Stimulated activated CD4-positive, alpha-beta T cell treated with anti-CD3 and anti-CD28 coated beads, Interleukin-4, amount 100 ng/mL, for 24 hours (primary cell): ENCODE results near the gene MCUB.

Experiments
- DNase-seq: peaks from one replicate; pipeline ENCODE4 v3.0.0-alpha.2; 2020

The MCUB gene

DNA sequence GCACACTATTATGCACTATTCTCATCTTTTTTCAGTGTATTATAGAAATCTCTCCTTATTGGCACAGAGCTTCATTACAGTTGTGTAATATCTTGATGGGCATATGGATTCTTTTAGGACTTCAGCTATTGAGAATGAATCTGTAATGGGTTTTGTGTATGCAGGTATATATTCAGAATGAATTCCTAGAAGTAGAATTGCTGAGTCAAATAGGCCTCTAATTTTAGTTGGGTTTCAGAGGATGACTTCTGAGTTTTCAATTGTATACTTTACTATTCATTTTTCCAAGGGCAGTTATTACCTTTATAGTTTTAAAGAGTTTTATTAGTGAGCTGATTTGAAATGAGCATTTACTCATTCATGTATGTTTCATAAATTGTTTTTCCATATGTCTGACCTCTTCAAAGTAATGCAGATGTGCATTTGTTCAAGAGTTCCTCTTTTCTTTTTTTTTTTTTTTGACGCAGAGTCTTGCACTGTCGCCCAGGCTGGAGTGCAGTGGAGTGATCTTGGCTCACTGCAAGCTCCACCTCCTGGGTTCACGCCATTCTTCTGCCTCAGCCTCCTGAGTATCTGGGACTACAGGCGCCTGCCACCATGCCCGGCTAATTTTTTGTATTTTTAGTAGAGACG, 123.7 kb downstream of the MCUB start:
- DNase-seq: no peak

DNA sequence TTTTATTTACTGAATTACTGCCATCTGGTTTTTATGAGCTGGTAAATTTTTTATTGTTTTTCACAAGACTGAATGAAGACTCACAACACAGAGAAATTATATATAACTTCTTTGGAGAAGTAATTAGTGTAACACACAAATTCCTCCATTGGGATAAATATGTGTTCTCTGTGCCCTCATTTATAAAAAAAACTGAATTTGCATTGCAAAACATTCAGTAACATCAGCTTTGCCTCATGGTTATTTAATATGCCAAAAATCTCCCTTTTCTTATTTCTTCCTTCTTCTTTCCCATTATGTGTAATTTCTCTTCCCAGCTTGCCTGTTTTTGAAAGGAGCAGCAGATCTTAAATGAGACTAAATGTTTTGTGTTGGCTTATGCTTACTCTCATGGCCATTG, 124.7 kb downstream of the MCUB start:
- DNase-seq: no peak

DNA sequence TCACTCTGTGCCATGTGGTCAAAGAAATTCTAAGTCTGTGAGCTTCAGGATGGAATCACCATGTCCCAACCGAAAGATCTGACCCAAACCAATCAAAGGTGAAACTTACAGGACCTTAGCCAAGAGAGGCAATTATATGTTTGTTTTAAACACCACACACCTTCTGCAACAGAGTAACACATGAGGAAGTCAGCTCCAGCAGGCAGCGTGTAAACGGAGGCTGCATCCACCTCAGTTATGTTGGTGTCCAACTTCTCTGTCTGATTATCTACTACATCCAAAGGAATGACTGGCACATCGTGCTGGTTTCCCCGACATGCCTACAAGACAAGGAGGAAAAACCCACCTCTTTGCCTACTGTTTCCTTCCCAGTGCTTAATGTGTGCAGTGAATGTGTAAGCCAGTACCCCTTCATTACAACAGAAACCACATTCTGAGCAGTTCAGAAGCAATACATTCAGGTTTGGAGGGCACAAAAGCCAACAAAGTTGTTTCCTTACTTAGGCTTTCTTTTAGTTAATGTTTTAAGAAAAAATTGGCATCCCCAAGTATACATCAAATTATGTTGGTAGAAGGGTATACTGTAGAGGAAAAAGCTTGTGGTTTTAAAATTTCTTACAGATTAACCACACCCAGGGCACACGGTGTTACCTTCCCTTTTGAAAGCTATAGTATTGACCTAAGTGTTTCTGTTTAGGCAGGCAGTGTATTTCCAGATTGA, 130.8 kb downstream of the MCUB start:
- DNase-seq: no peak

- no peak for DNase-seq
Observed at GRCh38 chr4:109691411-109691920, 131.4 kb downstream of the MCUB start.

DNA sequence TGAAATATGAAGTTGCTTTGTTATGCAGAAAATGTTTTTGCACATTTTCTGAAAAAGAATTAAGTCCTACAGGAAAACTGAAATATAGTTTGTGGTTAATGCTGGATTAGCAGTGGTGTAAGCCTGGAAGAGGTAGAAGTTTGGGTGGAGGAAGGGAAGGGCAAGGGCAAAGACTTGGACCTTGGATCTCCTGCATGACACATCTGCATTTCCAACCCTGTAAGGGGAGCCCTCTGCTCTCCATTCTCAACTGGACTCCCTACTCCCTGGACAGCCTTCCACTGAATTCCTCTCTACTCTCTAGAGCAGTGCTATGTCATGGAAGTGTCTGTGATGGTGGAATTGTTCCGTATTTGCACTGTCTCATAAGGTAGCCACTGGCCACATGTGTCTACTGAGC, 138.6 kb downstream of the MCUB start:
- DNase-seq: no peak

DNA sequence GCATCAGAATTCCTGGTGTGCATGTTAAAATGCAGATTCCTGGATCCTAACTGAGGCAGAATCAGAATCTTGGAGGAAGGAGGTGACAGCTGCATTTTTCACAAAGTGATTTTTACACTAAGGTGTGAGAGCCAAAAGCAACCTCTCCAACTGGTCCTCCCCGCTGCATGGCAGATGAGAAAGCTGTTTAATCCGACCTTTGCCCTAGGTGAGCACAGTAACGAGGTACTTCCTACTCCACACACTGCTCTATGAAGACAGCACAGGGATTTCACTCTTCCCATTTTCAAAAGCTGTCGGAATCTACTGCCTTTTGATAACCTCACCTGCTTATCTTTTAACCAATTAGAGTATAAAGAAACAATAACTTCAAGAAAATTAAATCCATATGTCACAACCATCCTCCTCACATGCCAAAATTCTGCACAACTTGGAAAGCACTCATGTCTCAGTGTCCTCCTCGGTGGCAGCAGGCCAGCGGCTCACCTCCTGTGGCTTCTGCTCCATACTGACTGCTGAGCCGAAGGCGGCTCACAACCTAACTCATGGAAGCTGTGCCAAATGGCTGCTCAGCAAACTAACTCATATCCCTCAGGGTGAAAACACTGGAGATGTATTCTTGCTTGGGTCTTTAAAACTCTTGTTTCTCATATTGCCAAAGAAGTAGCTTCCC, 139.6 kb downstream of the MCUB start:
- DNase-seq: no peak

DNA sequence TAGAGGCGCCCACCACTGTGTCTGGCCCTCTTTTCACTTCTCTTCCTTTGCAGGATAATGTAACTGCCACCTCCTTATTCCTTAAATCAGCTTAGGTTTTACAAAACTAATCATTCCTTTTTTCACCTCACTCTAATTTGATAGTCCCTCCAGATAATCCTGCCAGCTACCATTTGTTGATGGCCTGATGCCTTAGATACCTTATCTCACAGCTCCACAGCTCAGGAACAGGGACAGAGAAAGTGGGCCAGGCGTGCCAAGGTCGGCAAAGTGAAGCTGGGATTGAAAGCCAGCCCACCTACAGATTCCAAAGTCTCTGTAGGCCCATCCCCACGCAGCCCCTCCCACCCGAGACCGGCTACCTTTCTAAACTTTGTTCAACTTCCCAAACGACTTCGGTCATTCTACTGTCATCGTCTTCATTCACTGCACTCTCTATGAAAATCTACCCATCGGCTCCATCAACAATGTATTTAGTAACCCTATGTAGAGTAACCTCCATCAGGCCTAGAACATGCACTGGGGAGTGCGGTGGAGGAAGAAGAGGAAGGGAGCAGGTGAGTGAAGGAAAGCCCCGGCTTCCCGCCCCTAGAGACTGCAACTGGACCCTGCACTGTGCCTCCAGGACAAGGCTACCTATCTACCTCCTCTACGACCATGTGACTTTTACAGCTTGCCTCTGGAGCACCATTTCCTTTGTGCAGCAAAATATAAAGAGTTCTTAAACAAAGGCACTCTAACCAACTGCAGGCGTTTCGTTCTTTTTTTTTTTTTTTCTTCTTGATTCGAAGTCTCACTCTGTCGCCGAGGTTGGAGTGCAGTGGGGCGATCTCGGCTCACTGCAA, 141.7 kb downstream of the MCUB start:
- no peak for DNase-seq

- peak; percentile 64 for DNase-seq
Observed at GRCh38 chr4:109702950-109703663, 143.1 kb downstream of the MCUB start, which contains the start of gene CASP6. Gene CASP6, minus strand, starts transcription at chr4:109703445. Its CDS starts 50 bp downstream, at chr4:109703395.

GRCh38 chr4:109703664-109704361, 143.8 kb downstream of the MCUB start:
- no peak for DNase-seq

GRCh38 chr4:109708435-109708834, 148.4 kb downstream of the MCUB start:
- no peak for DNase-seq

GRCh38 chr4:109708990-109709389, 148.9 kb downstream of the MCUB start:
- no peak for DNase-seq

DNA sequence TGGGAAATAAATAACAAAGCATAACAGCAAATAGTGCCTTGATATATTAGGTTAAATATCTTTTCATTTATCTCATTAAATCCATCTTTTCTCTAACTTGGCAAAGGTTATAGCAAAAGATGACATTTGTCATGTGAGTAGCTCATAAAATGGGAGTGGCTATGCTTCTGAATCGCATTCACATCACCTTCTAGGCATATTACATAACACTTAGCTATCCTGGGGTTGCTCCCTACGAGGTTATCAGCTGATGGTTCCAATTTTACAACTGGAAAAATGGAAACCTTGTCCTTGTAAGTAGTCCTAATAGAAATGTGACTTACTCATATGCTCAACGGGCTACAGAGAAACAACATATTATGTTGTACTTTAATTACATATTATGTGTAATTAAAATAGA, 153.5 kb downstream of the MCUB start:
- no peak for DNase-seq

DNA sequence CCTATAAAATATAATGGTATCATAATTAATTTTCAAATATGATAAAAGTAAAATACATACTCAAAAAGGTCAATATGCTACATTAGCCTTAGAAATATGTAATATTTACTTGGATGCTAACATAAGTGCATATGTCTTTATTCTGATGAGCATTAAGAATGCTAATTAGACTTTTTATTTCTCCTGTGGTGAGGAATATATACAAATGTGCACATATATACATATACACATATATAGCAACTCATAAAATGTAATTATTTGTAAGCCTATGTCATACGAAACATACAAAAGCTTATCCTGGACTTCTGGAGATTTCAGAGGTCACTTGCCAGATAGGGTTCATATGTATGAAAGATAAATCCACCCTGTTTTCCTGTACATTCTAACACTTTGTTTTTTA, 158.7 kb downstream of the MCUB start:
- DNase-seq: no peak

- DNase-seq: no peak
Observed at GRCh38 chr4:109719604-109720003, 159.6 kb downstream of the MCUB start.

DNA sequence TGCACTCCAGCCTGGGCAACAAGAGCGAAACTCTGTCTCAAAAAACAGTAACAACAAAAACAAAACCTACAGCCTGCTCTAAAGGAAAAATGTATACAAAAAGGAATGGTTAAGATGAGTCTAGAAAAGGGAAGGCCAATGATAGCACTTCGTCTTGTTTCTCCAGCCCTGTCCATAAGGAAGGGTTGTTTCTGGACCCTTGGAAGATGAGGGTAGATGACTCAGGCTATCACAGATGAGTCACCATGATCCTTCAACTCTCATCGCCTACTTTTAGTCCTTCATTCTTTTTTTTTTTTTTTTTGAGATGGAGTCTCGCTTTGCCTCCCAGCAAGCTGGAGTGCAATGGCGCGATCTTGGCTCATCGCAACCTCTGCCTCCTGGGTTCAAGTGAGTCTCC, 161.0 kb downstream of the MCUB start:
- DNase-seq: no peak

DNA sequence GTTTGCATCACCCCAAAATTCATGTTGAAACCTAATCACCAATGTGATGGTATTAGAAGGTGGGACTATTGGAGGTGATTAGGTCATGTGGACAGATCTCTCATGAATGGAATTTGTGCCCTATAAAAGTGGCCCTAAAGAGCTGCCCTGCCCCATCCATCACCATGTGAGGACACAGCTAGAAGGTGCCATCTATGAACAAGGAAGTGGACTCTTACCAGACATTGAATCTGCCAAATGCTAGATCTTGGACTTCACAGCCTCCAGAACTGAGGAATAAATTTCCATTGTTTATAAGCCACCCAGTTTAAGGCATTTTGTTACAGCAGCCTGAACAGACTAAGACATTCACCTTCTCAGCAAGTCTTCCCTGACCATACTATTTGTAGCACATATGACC, 162.3 kb downstream of the MCUB start:
- DNase-seq: no peak

- DNase-seq: no peak
Observed at GRCh38 chr4:109723110-109723509, 163.1 kb downstream of the MCUB start.

DNA sequence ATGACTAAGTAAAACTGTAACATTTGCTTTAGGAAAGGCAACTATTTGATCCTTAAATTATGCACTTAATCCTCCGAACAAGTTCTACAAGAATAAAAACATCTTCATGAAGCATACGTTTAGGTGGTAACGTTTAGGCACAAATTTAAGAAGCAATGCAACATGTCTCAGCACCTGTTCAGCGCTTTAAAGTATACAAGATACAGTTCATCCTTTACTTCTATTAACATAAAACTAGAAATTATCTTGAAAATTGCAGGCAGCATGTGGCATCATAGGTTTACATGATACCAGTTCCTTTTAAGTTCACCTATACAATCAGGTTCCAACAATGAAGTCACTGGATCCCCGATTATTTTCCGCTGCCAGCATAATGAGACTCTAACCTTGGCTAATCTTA, 168.3 kb downstream of the MCUB start:
- no peak for DNase-seq

DNA sequence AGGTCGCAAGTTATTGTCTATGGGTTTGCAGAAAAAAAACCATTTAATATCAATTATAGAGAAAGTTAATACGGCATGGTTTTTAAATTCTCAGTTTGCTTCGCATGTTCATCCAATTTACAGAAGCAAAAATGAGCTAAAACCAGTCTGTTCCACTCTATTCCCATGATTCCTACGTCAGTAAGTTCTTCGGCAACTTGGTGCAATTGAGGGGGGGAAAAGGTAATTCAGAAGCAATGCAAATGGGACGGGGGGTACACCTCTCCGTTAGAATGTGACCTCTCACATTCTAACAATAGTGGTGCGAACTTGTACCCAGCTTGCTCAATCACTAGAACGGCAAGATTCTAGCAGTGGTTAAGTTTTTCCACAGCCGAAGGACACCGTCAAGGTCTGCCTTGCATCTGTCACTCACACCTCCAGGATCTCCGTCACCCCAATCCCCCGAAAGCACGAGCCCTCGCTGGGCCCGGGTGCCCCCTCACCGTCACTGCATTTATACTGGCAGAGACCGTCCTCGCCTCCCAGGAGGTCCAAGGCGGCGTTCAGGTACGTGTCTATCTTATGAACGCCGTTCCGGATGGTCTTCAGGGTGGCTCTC, 169.2 kb downstream of the MCUB start:
- DNase-seq: no peak

DNA sequence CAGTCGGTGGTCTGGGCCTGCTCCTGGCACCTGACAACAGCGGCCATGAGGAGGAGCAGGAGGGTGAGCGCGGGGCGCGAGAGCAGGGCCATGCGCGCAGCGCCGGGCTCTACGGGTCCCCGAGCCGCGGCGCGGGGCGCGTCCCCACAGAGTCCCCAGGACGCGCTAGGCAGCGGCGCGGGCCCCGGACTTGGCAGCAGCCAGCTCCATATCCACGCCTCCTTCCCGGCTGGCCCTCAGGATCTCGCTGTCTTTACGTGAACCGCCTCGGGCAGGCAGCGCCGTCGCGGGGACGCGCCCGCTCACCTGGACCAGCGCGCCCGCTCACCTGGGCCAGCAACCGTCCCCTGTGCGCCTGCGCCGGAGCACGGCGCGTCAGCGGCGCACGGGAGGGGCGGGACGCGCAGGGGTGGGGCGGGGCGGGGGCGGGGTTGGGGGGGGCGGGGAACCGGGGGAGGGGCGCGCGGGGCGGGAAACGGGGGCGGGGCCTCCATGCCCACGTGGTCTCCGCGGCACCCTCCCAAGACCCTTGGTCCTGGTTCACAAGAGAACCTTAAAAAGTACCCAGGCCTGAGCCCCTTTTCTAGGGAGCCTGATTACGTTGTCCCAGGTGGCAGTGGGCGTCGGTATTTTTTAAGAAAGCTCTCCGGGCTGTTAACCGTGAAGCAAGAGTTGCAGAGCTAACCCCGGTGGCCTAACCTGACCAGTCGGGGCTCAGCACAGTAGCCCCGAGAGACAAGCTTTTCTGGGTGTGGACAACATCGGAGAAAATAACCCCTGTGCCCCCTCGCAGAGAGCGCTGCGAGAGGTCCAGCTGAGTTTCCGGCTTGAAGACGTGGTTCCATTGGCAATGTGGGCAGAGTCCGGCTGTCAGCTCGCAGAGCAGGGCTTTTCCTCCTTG, 169.9 kb downstream of the MCUB start, which contains the start of gene PLA2G12A:
Gene PLA2G12A (minus strand): TSS at position 353 of the 901 bp plus-strand sequence. CDS start 261 bp downstream, at position 92.
- DNase-seq: peak; percentile 73
